HCT116 (cell line): ENCODE results near the gene OSBPL10. TPM values are rescaled to one million over a fixed set of nuclear protein-coding genes. Genes with fewer than 3 reads are reported as not detected.

Source experiments
- ATAC-seq: fragments of 200-7000 bp; cut with Tn5 transposase; 2 replicates; pipeline ENCODE4 v1.9.1; 2020; ENCODE audit warnings: mild to moderate bottlenecking, moderate library complexity
- BruUV-seq: library from RNA; stranded (reverse); fragments of 400-500 nt; replicated peaks from 2 replicates; lab custom pipeline; 2021; lab: Mats Ljungman, UMichigan
- CTCF ChIA-PET: fragments of 300-600 bp; sonication (Branson Sonifier 250); formaldehyde crosslinking; loops from one replicate; lab custom pipeline; 2021; ENCODE audit warnings: antibody characterized with exemption; lab: Charles Lee
- POLR2A ChIA-PET: fragments of 300-600, 350-600 bp; sonication (Branson Sonifier 250); formaldehyde crosslinking; loops from one replicate; lab custom pipeline; 2021; ENCODE audit warnings: antibody characterized with exemption; lab: Charles Lee
- RAD21 ChIA-PET, 2 experiments: fragments of 300-600 bp; sonication (Branson Sonifier 250); formaldehyde crosslinking; loops; one replicate each; lab custom pipeline; 2023; ENCODE audit warnings: low total read pairs in 2 of 2; ENCODE audit not compliant: uncharacterized antibody in 2 of 2, unreplicated experiment in 2 of 2, low non-redundant PET in 1 of 2; lab: Charles Lee
- DNase-seq: peaks from one replicate; pipeline ENCODE4 v3.0.0-alpha.2; 2010; ENCODE audit warnings: low read depth, low spot score
- H2AFZ ChIP-seq: fragments of 200-600 bp; shearing (Covaris generic), sonication (generic); 2 replicates; pipeline ENCODE4 v1.6.1; 2017; ENCODE audit warnings: low read depth, mixed run types, mixed read lengths, antibody characterized with exemption, low read length; ENCODE audit not compliant: poor library complexity, severe bottlenecking
- H3K27ac ChIP-seq: 2 replicates; pipeline ENCODE4 v1.5.1; 2012; ENCODE audit warnings: low read depth, low read length
- H3K27me3 ChIP-seq: fragments of 200-600 bp; sonication (generic); 2 replicates; pipeline ENCODE4 v1.6.1; 2016; ENCODE audit warnings: mixed run types, low read length, mixed read lengths; ENCODE audit not compliant: insufficient read depth
- H3K36me3 ChIP-seq, 2 experiments: fragments of 200-500 bp in 1 of 2; fragments of 200-600 bp in 1 of 2; sonication (Bioruptor generic) in 1 of 2; sonication (generic) in 1 of 2; 2 replicates each; pipeline versions ENCODE4 v1.5.1 to v1.6.1; 2014 to 2016; ENCODE audit warnings: low read length in 2 of 2, inconsistent platforms in 1 of 2, mixed read lengths in 1 of 2, mixed run types in 1 of 2; ENCODE audit not compliant: insufficient read depth in 2 of 2, control insufficient read depth in 1 of 2
- H3K4me1 ChIP-seq, 2 experiments: fragments of 200-600 bp in 1 of 2; sonication (generic) in 1 of 2; 2 replicates each; pipeline versions ENCODE4 v1.5.1 to v1.6.1; 2012 to 2017; ENCODE audit warnings: low read length in 2 of 2, inconsistent platforms in 1 of 2, mild to moderate bottlenecking in 1 of 2, mixed read lengths in 1 of 2, mixed run types in 1 of 2, moderate library complexity in 1 of 2; ENCODE audit not compliant: insufficient read depth in 2 of 2, control insufficient read depth in 1 of 2
- H3K4me2 ChIP-seq: fragments of 200-600 bp; sonication (generic); 2 replicates; pipeline ENCODE4 v1.6.1; 2017; ENCODE audit warnings: mixed run types, low read length, mixed read lengths
- H3K4me3 ChIP-seq, 2 experiments: fragments of 200-600 bp in 1 of 2; sonication (generic) in 1 of 2; replicated peaks in 1 of 2; 2 replicates each; pipeline ENCODE4 v1.5.1; 2011 to 2016; ENCODE audit warnings: low read length in 2 of 2, control low read depth in 1 of 2, low read depth in 1 of 2, mild to moderate bottlenecking in 1 of 2, mixed read lengths in 1 of 2, mixed run types in 1 of 2
- H3K79me2 ChIP-seq: fragments of 200-600 bp; sonication (generic); 2 replicates; pipeline ENCODE4 v1.6.1; 2017; ENCODE audit warnings: mild to moderate bottlenecking, mixed run types, low read length, moderate library complexity, mixed read lengths; ENCODE audit not compliant: insufficient read depth
- H3K9ac ChIP-seq: fragments of 200-600 bp; sonication (generic); 2 replicates; pipeline ENCODE4 v1.6.1; 2016; ENCODE audit warnings: low read length, mixed read lengths
- H3K9me2 ChIP-seq: fragments of 200-600 bp; sonication (generic), shearing (Covaris generic); 2 replicates; pipeline ENCODE4 v1.6.1; 2017; ENCODE audit warnings: mixed run types, mild to moderate bottlenecking, moderate library complexity; ENCODE audit not compliant: insufficient read depth
- H3K9me3 ChIP-seq, 2 experiments: fragments of 200-500 bp in 1 of 2; fragments of 200-600 bp in 1 of 2; sonication (Bioruptor generic) in 1 of 2; sonication (generic) in 1 of 2; 2 replicates each; pipeline ENCODE4 v1.6.1; 2014 to 2017; ENCODE audit warnings: low read length in 2 of 2, mixed read lengths in 2 of 2, inconsistent platforms in 1 of 2, low read depth in 1 of 2, mild to moderate bottlenecking in 1 of 2, mixed run types in 1 of 2, moderate library complexity in 1 of 2; ENCODE audit not compliant: control insufficient read depth in 1 of 2, insufficient read depth in 1 of 2
- H4K20me1 ChIP-seq: fragments of 200-600 bp; sonication (generic), shearing (Covaris generic); 2 replicates; pipeline ENCODE4 v1.6.1; 2017; ENCODE audit warnings: mixed run types, mild to moderate bottlenecking, moderate library complexity; ENCODE audit not compliant: insufficient read depth
- CBX3 ChIP-seq: IDR thresholded peaks from 2 replicates; pipeline ENCODE4 v1.6.1; 2012; ENCODE audit warnings: low read depth
- ELF1 ChIP-seq: IDR thresholded peaks from 2 replicates; pipeline ENCODE4 v1.6.1; 2012; ENCODE audit warnings: low read depth, borderline replicate concordance
- EZH2 ChIP-seq: fragments of 200-600 bp; sonication (generic); IDR thresholded peaks from 2 replicates; pipeline ENCODE4 v1.6.1; 2017; ENCODE audit warnings: antibody characterized with exemption, mixed run types
- EZH2phosphoT487 ChIP-seq: fragments of 200-600 bp; IDR thresholded peaks from 2 replicates; pipeline ENCODE4 v1.6.1; 2018; ENCODE audit warnings: antibody characterized with exemption, borderline replicate concordance
- FOSL1 ChIP-seq: IDR thresholded peaks from 2 replicates; pipeline ENCODE4 v1.6.1; 2012; ENCODE audit warnings: low read depth
- JUND ChIP-seq: IDR thresholded peaks from 2 replicates; pipeline ENCODE4 v1.6.1; 2012
- POLR2A ChIP-seq: IDR thresholded peaks from 2 replicates; pipeline ENCODE4 v1.7.0; 2011; ENCODE audit warnings: borderline replicate concordance; ENCODE audit not compliant: insufficient read depth, insufficient read length; ENCODE audit errors: extremely low read depth
- SIN3A ChIP-seq: IDR thresholded peaks from 2 replicates; pipeline ENCODE4 v1.6.1; 2012; ENCODE audit warnings: low read depth
- SP1 ChIP-seq: IDR thresholded peaks from 2 replicates; pipeline ENCODE4 v1.6.1; 2012; ENCODE audit warnings: low read depth
- SRF ChIP-seq: IDR thresholded peaks from 2 replicates; pipeline ENCODE4 v1.6.1; 2012; ENCODE audit warnings: low read depth
- TCF7L2 ChIP-seq: IDR thresholded peaks from 2 replicates; pipeline ENCODE4 v1.7.0; 2011; ENCODE audit warnings: borderline replicate concordance, inconsistent platforms; ENCODE audit not compliant: insufficient read depth, insufficient read length; ENCODE audit errors: extremely low read depth
- YY1 ChIP-seq: IDR thresholded peaks from 2 replicates; pipeline ENCODE4 v1.6.1; 2011; ENCODE audit warnings: low read length, low read depth, moderate library complexity, mild to moderate bottlenecking; ENCODE audit not compliant: insufficient replicate concordance; ENCODE audit errors: extremely low read depth
- ZFX ChIP-seq: fragments of 450-650 bp; IDR thresholded peaks from 2 replicates; pipeline ENCODE4 v1.6.1; 2017
- ZNF274 ChIP-seq: fragments of 200-500 bp; sonication (Bioruptor generic); IDR thresholded peaks from 2 replicates; pipeline ENCODE4 v1.6.1; 2014; ENCODE audit warnings: mild to moderate bottlenecking, low read depth, low read length, inconsistent platforms
- intact Hi-C: fragments of 100-400 bp; cut with micrococcal nuclease; formaldehyde crosslinking; loops from 2 replicates; pipeline ENCODE4 v1.10.0; 2022
- total RNA-seq: library from RNA; stranded (reverse); gene quantifications from one replicate; pipeline ENCODE4 v1.2.1, GENCODE V29; 2021; ENCODE audit not compliant: unreplicated experiment
- TF ChIP-seq, protein P1 (sequence below), 3 experiments: fragments of 200-600 bp in 1 of 3; sonication (generic) in 1 of 3; IDR thresholded peaks in 2 of 3; conservative IDR thresholded peaks in 1 of 3; 2 replicates each; pipeline ENCODE4 v1.5.1; 2012 to 2017; ENCODE audit warnings: low read depth in 2 of 3, low read length in 2 of 3, antibody characterized with exemption in 1 of 3, borderline replicate concordance in 1 of 3, control low read depth in 1 of 3, mild to moderate bottlenecking in 1 of 3, mixed read lengths in 1 of 3, mixed run types in 1 of 3, moderate library complexity in 1 of 3; ENCODE audit not compliant: insufficient read depth in 1 of 3
- TF ChIP-seq, protein P2 (sequence below): IDR thresholded peaks from 2 replicates; pipeline ENCODE4 v1.6.1; 2011; ENCODE audit warnings: mild to moderate bottlenecking, low read length, moderate library complexity; ENCODE audit not compliant: insufficient replicate concordance; ENCODE audit errors: extremely low read depth

Gene OSBPL10
- total RNA-seq, 1 experiment from 2014 or later, result 25.8 TPM

- TF ChIP-seq CBX3 (no peak), SIN3A (no peak), SP1 (no peak), JUND (no peak), ELF1 (no peak), TCF7L2 (no peak)
Observed at GRCh38 chr3:31776016-31776415, 205.0 kb downstream of the OSBPL10 start (continued).

- Histone ChIP-seq H2AFZ (no peak overlapping the region), H3K9me3 (no peaks in the 10 kb centered on the region), H3K4me2 (no peak overlapping the region), H3K4me3 (no peak overlapping the region), H3K27me3 (no peaks in the 10 kb centered on the region), H3K36me3 (no peaks in the 10 kb centered on the region), H4K20me1 (no peaks in the 10 kb centered on the region), H3K9me2 (no peaks in the 10 kb centered on the region), H3K4me1 (peaks cover 0 to 5% of the 10 kb centered on the region in 2 experiments; a peak in 1 of 4 replicates), H3K9ac (no peak overlapping the region), H3K79me2 (no peaks in the 10 kb centered on the region), H3K27ac (no peak overlapping the region)
- ATAC-seq (no peak), DNase-seq (no peak)
- TF ChIP-seq ZFX (no peak), YY1 (no peak), SRF (no peak), CBX3 (no peak), ZNF274 (no peak), FOSL1 (no peak), EZH2phosphoT487 (no peak), EZH2 (no peak), POLR2A (no peak)
- TF ChIP-seq, protein P1, sequence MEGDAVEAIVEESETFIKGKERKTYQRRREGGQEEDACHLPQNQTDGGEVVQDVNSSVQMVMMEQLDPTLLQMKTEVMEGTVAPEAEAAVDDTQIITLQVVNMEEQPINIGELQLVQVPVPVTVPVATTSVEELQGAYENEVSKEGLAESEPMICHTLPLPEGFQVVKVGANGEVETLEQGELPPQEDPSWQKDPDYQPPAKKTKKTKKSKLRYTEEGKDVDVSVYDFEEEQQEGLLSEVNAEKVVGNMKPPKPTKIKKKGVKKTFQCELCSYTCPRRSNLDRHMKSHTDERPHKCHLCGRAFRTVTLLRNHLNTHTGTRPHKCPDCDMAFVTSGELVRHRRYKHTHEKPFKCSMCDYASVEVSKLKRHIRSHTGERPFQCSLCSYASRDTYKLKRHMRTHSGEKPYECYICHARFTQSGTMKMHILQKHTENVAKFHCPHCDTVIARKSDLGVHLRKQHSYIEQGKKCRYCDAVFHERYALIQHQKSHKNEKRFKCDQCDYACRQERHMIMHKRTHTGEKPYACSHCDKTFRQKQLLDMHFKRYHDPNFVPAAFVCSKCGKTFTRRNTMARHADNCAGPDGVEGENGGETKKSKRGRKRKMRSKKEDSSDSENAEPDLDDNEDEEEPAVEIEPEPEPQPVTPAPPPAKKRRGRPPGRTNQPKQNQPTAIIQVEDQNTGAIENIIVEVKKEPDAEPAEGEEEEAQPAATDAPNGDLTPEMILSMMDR (IDR thresholded peaks at IDR 0.05 in 2 of 3, conservative IDR thresholded peaks at IDR 0.05 in 1 of 3; ENCODE audit: borderline replicate concordance in 1 of 3, insufficient read depth in 1 of 3, low read depth in 2 of 3, low read length in 2 of 3), result no peak
- TF ChIP-seq, protein P2, sequence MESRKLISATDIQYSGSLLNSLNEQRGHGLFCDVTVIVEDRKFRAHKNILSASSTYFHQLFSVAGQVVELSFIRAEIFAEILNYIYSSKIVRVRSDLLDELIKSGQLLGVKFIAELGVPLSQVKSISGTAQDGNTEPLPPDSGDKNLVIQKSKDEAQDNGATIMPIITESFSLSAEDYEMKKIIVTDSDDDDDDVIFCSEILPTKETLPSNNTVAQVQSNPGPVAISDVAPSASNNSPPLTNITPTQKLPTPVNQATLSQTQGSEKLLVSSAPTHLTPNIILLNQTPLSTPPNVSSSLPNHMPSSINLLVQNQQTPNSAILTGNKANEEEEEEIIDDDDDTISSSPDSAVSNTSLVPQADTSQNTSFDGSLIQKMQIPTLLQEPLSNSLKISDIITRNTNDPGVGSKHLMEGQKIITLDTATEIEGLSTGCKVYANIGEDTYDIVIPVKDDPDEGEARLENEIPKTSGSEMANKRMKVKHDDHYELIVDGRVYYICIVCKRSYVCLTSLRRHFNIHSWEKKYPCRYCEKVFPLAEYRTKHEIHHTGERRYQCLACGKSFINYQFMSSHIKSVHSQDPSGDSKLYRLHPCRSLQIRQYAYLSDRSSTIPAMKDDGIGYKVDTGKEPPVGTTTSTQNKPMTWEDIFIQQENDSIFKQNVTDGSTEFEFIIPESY, result no peak
- ChIA-PET CTCF (no interaction called here), RAD21 (no interaction called here), POLR2A (no interaction called here)
- BruUV-seq, result no TSS peak
- intact Hi-C loops, result no loop called here
Observed at GRCh38 chr3:31775383-31775782, 205.7 kb downstream of the OSBPL10 start.
